Fibroblast of pulmonary artery (primary cell): ENCODE results near the gene DDC.
A peak's percentile ranks its signal among the peaks of the same experiment; 100 is the strongest.

Experiments
- DNase-seq: peaks from one replicate; pipeline ENCODE4 v3.0.0-alpha.2; 2010; ENCODE audit warnings: low read depth
- H3K4me3 ChIP-seq: replicated peaks from 2 replicates; pipeline ENCODE4 v1.5.1; 2011; ENCODE audit warnings: low read depth, mild to moderate bottlenecking, control low read depth, low read length, moderate library complexity
- CTCF ChIP-seq: IDR thresholded peaks from 2 replicates; pipeline ENCODE4 v1.5.1; 2011; ENCODE audit warnings: mild to moderate bottlenecking, control low read depth, low read length, inconsistent platforms; ENCODE audit errors: missing control alignments

DDC gene

GRCh38 chr7:50605059-50605458, 39.9 kb upstream of the DDC start:
- H3K4me3 ChIP-seq: no peak overlapping the region
- no peak for DNase-seq
- no peak for TF ChIP-seq CTCF

GRCh38 chr7:50603287-50603686, 38.1 kb upstream of the DDC start:
- no peak overlapping the region for H3K4me3 ChIP-seq
- TF ChIP-seq CTCF: no peak
- DNase-seq: no peak

- no peak for DNase-seq
- no peak for TF ChIP-seq CTCF
- H3K4me3 ChIP-seq: no peak overlapping the region
These were observed 34.2 kb upstream of the DDC start for GRCh38 chr7:50599385-50599784.

GRCh38 chr7:50598460-50599343, 33.5 kb upstream of the DDC start:
- H3K4me3 ChIP-seq: no peak overlapping the region
- no peak for DNase-seq
- TF ChIP-seq CTCF: no peak

GRCh38 chr7:50596484-50596883, 31.3 kb upstream of the DDC start:
- no peak overlapping the region for H3K4me3 ChIP-seq
- DNase-seq: no peak
- no peak for TF ChIP-seq CTCF

GRCh38 chr7:50595491-50596102, 30.4 kb upstream of the DDC start:
- DNase-seq: peak; percentile 76
- peak; percentile 64 for TF ChIP-seq CTCF
- H3K4me3 ChIP-seq: no peak overlapping the region
